ENCODE results near the gene SYT8. TPM values are rescaled to one million over a fixed set of nuclear protein-coding genes. Genes with fewer than 3 reads are reported as not detected.

Gene SYT8
- total RNA-seq, 1 experiment from 2014 or later, result 1.0 TPM

DNA sequence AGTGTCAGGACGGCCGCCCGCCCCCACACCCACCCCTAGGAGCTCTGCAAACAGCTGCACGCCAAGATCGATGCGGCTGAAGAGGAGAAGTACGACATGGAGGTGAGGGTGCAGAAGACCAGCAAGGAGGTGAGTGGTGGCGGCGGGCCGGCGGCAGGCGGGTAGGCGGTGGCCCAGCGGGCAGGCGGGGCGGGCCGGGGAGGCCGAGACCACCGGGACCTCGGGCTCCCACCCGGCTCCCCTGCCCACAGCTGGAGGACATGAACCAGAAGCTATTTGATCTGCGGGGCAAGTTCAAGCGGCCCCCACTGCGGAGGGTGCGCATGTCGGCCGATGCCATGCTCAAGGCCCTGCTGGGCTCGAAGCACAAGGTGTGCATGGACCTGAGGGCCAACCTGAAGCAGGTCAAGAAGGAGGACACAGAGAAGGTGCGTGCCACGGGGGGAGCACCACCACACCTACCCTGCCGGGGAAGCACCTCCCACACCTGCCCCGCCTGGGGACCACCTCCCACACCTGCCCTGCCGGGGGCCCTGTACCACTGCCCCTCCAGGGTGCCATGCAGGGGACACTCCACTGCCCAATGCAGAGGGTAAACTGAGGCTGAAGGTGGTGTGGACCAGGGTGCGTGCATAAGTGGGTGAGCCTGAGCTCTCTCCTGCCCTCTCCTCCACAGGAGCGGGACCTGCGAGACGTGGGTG is 6.1 kb downstream of the SYT8 start:
- TF ChIP-seq, protein P1, sequence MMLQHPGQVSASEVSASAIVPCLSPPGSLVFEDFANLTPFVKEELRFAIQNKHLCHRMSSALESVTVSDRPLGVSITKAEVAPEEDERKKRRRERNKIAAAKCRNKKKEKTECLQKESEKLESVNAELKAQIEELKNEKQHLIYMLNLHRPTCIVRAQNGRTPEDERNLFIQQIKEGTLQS (IDR thresholded peaks at IDR 0.05), result no peak
- TF ChIP-seq JUND (IDR thresholded peaks at IDR 0.05) (no peak), FOSL1 (IDR thresholded peaks at IDR 0.05; ENCODE audit: low read depth) (no peak), SIN3A (IDR thresholded peaks at IDR 0.05; ENCODE audit: low read depth) (no peak), CEBPB (IDR thresholded peaks at IDR 0.05; ENCODE audit: low read depth) (no peak), ELF1 (IDR thresholded peaks at IDR 0.05; ENCODE audit: borderline replicate concordance, low read depth) (no peak), RAD21 (IDR thresholded peaks at IDR 0.05; ENCODE audit: low read depth) (no peak), SRF (IDR thresholded peaks at IDR 0.05; ENCODE audit: low read depth) (no peak), EZH2 (IDR thresholded peaks at IDR 0.05) (no peak), POLR2A (IDR thresholded peaks at IDR 0.05; ENCODE audit: borderline replicate concordance, extremely low read depth, insufficient read depth, insufficient read length) (no peak), ZFX (IDR thresholded peaks at IDR 0.05) (no peak), TCF7L2 (IDR thresholded peaks at IDR 0.05; ENCODE audit: borderline replicate concordance, extremely low read depth, insufficient read depth, insufficient read length) (no peak), EZH2phosphoT487 (IDR thresholded peaks at IDR 0.05; ENCODE audit: borderline replicate concordance) (no peak), ZNF274 (IDR thresholded peaks at IDR 0.05; ENCODE audit: low read depth, low read length) (no peak)
- TF ChIP-seq, protein P2, sequence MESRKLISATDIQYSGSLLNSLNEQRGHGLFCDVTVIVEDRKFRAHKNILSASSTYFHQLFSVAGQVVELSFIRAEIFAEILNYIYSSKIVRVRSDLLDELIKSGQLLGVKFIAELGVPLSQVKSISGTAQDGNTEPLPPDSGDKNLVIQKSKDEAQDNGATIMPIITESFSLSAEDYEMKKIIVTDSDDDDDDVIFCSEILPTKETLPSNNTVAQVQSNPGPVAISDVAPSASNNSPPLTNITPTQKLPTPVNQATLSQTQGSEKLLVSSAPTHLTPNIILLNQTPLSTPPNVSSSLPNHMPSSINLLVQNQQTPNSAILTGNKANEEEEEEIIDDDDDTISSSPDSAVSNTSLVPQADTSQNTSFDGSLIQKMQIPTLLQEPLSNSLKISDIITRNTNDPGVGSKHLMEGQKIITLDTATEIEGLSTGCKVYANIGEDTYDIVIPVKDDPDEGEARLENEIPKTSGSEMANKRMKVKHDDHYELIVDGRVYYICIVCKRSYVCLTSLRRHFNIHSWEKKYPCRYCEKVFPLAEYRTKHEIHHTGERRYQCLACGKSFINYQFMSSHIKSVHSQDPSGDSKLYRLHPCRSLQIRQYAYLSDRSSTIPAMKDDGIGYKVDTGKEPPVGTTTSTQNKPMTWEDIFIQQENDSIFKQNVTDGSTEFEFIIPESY (IDR thresholded peaks at IDR 0.05; ENCODE audit: extremely low read depth, insufficient replicate concordance, low read length), result no peak
- TF ChIP-seq, protein P3, sequence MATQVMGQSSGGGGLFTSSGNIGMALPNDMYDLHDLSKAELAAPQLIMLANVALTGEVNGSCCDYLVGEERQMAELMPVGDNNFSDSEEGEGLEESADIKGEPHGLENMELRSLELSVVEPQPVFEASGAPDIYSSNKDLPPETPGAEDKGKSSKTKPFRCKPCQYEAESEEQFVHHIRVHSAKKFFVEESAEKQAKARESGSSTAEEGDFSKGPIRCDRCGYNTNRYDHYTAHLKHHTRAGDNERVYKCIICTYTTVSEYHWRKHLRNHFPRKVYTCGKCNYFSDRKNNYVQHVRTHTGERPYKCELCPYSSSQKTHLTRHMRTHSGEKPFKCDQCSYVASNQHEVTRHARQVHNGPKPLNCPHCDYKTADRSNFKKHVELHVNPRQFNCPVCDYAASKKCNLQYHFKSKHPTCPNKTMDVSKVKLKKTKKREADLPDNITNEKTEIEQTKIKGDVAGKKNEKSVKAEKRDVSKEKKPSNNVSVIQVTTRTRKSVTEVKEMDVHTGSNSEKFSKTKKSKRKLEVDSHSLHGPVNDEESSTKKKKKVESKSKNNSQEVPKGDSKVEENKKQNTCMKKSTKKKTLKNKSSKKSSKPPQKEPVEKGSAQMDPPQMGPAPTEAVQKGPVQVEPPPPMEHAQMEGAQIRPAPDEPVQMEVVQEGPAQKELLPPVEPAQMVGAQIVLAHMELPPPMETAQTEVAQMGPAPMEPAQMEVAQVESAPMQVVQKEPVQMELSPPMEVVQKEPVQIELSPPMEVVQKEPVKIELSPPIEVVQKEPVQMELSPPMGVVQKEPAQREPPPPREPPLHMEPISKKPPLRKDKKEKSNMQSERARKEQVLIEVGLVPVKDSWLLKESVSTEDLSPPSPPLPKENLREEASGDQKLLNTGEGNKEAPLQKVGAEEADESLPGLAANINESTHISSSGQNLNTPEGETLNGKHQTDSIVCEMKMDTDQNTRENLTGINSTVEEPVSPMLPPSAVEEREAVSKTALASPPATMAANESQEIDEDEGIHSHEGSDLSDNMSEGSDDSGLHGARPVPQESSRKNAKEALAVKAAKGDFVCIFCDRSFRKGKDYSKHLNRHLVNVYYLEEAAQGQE (IDR thresholded peaks at IDR 0.05; ENCODE audit: low read depth), result no peak
- TF ChIP-seq, protein P4, sequence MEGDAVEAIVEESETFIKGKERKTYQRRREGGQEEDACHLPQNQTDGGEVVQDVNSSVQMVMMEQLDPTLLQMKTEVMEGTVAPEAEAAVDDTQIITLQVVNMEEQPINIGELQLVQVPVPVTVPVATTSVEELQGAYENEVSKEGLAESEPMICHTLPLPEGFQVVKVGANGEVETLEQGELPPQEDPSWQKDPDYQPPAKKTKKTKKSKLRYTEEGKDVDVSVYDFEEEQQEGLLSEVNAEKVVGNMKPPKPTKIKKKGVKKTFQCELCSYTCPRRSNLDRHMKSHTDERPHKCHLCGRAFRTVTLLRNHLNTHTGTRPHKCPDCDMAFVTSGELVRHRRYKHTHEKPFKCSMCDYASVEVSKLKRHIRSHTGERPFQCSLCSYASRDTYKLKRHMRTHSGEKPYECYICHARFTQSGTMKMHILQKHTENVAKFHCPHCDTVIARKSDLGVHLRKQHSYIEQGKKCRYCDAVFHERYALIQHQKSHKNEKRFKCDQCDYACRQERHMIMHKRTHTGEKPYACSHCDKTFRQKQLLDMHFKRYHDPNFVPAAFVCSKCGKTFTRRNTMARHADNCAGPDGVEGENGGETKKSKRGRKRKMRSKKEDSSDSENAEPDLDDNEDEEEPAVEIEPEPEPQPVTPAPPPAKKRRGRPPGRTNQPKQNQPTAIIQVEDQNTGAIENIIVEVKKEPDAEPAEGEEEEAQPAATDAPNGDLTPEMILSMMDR (IDR thresholded peaks at IDR 0.05 in 2 of 3, conservative IDR thresholded peaks at IDR 0.05 in 1 of 3; ENCODE audit: borderline replicate concordance in 1 of 3, insufficient read depth in 1 of 3, low read depth in 2 of 3, low read length in 2 of 3), result no peak
- TF ChIP-seq, protein P5, sequence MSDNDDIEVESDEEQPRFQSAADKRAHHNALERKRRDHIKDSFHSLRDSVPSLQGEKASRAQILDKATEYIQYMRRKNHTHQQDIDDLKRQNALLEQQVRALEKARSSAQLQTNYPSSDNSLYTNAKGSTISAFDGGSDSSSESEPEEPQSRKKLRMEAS (IDR thresholded peaks at IDR 0.05), result no peak
- Histone ChIP-seq H3K27me3 (ENCODE audit: insufficient read depth, low read length) (no peaks in the 10 kb centered on the region), H3K79me2 (ENCODE audit: insufficient read depth, low read length) (no peaks in the 10 kb centered on the region), H3K27ac (ENCODE audit: low read depth, low read length) (no peak overlapping the region), H2AFZ (ENCODE audit: low read depth, low read length, poor library complexity, severe bottlenecking) (no peak overlapping the region), H3K4me1 (ENCODE audit: control insufficient read depth in 1 of 2, insufficient read depth in 2 of 2, low read length in 2 of 2) (no peaks in the 10 kb centered on the region), H4K20me1 (ENCODE audit: insufficient read depth) (no peaks in the 10 kb centered on the region), H3K36me3 (ENCODE audit: control insufficient read depth in 1 of 2, insufficient read depth in 2 of 2, low read length in 2 of 2) (no peaks in the 10 kb centered on the region), H3K9ac (ENCODE audit: low read length) (no peak overlapping the region), H3K9me2 (ENCODE audit: insufficient read depth) (no peaks in the 10 kb centered on the region), H3K4me3 (replicated peaks in 1 of 2; ENCODE audit: low read depth in 1 of 2, low read length in 2 of 2) (no peak overlapping the region), H3K9me3 (ENCODE audit: control insufficient read depth in 1 of 2, insufficient read depth in 1 of 2, low read depth in 1 of 2, low read length in 2 of 2) (no peaks in the 10 kb centered on the region), H3K4me2 (ENCODE audit: low read length) (no peak overlapping the region)
- CTCF ChIA-PET, result interaction anchor here (0.9 to 1.5 kb wide), 2 partner anchors 34 to 158 kb away, joined by 3 read pairs; no protein-coding TSS in a partner anchor
- DNase-seq (ENCODE audit: low read depth, low spot score) (no peak), ATAC-seq (no peak)
- POLR2A ChIA-PET, result no interaction called here
- RAD21 ChIA-PET (ENCODE audit: low non-redundant PET in 1 of 2, low total read pairs in 2 of 2, uncharacterized antibody in 2 of 2, unreplicated experiment in 2 of 2), result no interaction called here
- no TSS peak for BruUV-seq (replicated peaks)
- intact Hi-C loops (cut with micrococcal nuclease), result no loop called here
